Neural cell (in vitro differentiated cells): ENCODE measurements around the gene LHFPL6.

Source experiments
- CTCF ChIP-seq: fragments of 450-650 bp; IDR thresholded peaks from 2 replicates; pipeline ENCODE4 v1.5.1; 2014; ENCODE audit warnings: antibody characterized with exemption, mild to moderate bottlenecking, moderate library complexity; ENCODE audit not compliant: poor library complexity, severe bottlenecking
- EP300 ChIP-seq: fragments of 450-650 bp; conservative IDR thresholded peaks from 2 replicates; pipeline ENCODE4 v1.6.1; 2014; ENCODE audit warnings: antibody characterized with exemption, mild to moderate bottlenecking, moderate library complexity; ENCODE audit not compliant: poor library complexity, severe bottlenecking
- EZH2 ChIP-seq: fragments of 200-600, 300-800 bp; shearing (Covaris generic), sonication (generic); IDR thresholded peaks from 2 replicates; pipeline ENCODE4 v1.6.1; 2014; ENCODE audit warnings: antibody characterized with exemption, low read length, borderline replicate concordance, mild to moderate bottlenecking; ENCODE audit not compliant: insufficient read depth, poor library complexity, severe bottlenecking
- MXI1 ChIP-seq: fragments of 450-650 bp; conservative IDR thresholded peaks from 2 replicates; pipeline ENCODE4 v1.6.1; 2014; ENCODE audit warnings: antibody characterized with exemption, mild to moderate bottlenecking; ENCODE audit not compliant: poor library complexity, severe bottlenecking
- POLR2AphosphoS5 ChIP-seq: IDR thresholded peaks from 2 replicates; pipeline ENCODE4 v1.6.1; 2012
- RAD21 ChIP-seq: fragments of 450-650 bp; conservative IDR thresholded peaks from 2 replicates; pipeline ENCODE4 v1.6.1; 2014; ENCODE audit warnings: antibody characterized with exemption, mild to moderate bottlenecking, moderate library complexity
- REST ChIP-seq: IDR thresholded peaks from 2 replicates; pipeline ENCODE4 v1.6.1; 2012; ENCODE audit warnings: borderline replicate concordance
- SMC3 ChIP-seq: fragments of 450-650 bp; conservative IDR thresholded peaks from 2 replicates; pipeline ENCODE4 v1.6.1; 2014; ENCODE audit warnings: antibody characterized with exemption, mild to moderate bottlenecking, moderate library complexity; ENCODE audit not compliant: poor library complexity
- TAF1 ChIP-seq: IDR thresholded peaks from 2 replicates; pipeline ENCODE4 v1.6.1; 2012; ENCODE audit warnings: low read depth

- TF ChIP-seq CTCF = no peak
- TF ChIP-seq MXI1 = no peak
- TF ChIP-seq RAD21 = no peak
- TF ChIP-seq POLR2AphosphoS5 = no peak
- TF ChIP-seq EZH2 = no peak
- no peak for TF ChIP-seq REST
- no peak for TF ChIP-seq SMC3
- TF ChIP-seq EP300 = no peak
- TF ChIP-seq TAF1 = no peak
These were observed 36.6 kb downstream of the LHFPL6 start for GRCh38 chr13:39566216-39566869.
